HuH-7.5 (cell line): ENCODE data around the gene MEOX1.

ENCODE experiments used
- DNase-seq: peaks from one replicate; pipeline ENCODE4 v3.0.0; 2011; ENCODE audit warnings: low spot score

MEOX1 gene

GRCh38 chr17:43679911-43680310, 18.2 kb upstream of the MEOX1 start:
- no peak for DNase-seq

DNA sequence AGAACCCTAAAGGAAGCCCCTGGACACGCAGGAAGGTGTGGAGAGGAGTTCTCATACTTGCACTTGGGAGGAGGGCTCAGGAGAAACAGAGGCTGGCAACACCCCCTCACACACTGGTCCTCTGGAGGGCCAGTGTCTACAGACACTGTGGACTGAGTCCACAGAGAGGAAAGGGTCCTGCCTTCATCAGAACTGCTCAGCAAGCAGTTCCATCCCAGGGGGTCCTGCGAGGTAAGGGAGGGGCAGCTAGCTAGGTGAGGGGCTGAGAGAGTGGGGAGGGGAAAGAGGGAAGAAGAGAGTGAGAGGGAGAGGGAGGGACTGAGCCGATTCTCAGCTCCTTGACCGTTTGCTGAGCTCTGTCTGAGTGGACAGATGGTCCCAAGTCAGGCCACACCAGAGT, 17.7 kb upstream of the MEOX1 start:
- DNase-seq: no peak

DNA sequence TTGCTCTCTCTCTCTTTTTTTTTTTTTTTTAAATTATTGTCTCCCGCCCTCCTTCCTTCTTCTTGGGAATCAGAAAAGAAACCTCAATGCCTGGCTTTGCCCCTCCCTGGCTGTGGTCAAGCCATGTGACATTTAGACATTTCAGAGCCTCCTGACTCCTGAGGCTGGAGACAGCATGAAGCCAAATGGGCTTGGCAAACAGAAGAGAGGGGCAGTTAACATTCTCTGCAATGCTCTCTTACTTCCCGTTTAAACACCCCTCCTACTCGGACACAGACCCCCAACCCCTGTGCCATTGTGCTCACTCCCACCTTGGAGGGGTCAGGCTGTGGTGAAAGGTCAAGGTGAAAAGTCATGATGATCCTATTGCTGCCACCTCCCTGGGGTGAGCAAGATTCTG, 14.7 kb upstream of the MEOX1 start:
- DNase-seq: no peak

- DNase-seq: no peak
Measured at GRCh38 chr17:43674394-43674793, 12.7 kb upstream of the MEOX1 start.

- DNase-seq: peak; percentile 65
Measured at GRCh38 chr17:43673516-43674323, 12.0 kb upstream of the MEOX1 start.

DNA sequence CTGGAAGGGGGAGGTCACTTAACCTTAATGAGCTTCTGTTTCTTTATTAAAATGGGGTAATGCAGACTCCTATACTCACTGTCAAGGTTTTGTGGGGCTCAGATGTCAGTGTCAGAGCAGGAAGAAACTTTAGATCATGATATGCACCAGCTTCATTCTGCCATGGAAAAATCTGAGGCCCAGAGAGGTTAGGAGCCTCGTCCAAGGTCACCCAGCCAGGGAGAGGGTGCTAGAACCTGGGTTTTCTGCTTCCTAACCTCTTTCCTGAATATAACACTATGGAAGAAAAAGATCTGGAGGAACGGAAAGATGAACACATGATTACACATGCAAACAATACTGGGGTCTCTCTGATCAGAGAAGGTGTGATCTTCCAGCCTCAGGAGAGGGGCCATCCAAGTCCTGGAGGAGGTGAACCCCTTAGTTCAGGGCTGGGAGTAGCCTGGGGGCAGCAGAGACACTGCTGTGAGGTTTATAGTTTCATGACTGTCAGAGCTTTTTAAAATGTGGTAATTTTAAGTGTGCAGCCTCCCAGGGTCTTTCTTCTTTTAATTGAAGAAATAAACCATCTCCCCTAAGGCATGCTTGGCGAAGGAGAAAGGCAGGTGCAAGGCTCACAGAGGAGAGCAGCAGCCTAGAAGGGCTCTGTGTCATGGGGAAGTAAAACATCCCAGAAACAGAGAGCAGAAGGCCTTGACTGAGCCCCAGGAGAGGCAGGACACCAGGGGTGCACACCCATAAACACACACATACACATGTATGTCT, 10.2 kb upstream of the MEOX1 start:
- DNase-seq: no peak

DNA sequence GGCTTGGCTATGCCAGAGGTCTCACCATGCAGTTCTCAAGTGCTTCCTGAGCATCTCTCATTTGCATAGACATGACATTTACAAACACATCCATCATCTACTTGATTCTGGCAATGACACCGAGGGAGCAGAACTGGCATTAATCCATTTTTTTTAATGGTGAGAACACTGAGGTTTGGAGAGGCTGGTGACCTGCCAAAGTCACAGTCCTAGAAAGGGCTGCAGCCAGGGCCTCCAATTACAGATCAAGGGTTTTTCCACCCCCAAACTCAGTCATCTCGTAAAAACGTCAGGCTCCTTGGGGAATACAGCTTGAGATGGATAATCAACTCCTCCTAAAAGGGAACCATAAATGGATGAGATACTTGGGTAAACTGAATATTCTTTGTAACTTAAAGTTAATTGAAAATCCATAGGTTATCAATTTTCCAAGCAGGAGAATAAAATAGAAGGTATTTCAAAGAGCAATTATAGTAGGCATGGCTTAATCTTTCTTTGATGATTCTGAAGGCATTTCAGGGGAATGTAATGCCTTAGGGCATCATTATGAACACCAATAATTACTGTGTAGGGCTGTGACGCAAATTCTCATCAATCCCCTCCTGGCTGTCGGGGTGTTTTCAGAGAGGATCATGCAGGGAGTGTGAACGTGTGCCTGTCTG, 9.4 kb upstream of the MEOX1 start:
- DNase-seq: no peak

- DNase-seq: no peak
Measured at GRCh38 chr17:43670645-43671030, 8.9 kb upstream of the MEOX1 start.

- no peak for DNase-seq
Measured at GRCh38 chr17:43669971-43670644, 8.4 kb upstream of the MEOX1 start.

DNA sequence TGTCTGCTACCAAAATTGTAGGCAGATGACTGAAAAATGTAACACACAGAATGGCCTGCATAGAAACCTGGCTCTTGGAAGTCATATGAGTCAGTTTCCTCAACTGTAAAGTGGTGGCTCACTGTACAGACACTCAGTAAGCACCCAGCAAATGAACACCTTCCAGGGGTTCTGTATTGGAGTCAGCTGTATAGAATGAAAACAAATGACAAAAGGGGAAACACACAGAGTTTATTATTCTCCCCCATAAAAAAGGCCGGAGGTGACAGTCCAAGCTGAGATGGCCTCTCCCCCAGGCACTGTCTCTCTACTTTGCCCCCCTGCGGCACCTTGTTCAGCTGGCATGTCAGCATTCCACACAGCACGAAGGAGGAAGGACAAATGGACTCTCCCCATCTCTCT, 6.2 kb upstream of the MEOX1 start:
- no peak for DNase-seq

- DNase-seq: no peak
Measured at GRCh38 chr17:43667506-43667905, 5.8 kb upstream of the MEOX1 start.

GRCh38 chr17:43665937-43666236, 4.2 kb upstream of the MEOX1 start:
- DNase-seq: no peak

- DNase-seq: no peak
Measured at GRCh38 chr17:43665084-43665936, 3.6 kb upstream of the MEOX1 start.

DNA sequence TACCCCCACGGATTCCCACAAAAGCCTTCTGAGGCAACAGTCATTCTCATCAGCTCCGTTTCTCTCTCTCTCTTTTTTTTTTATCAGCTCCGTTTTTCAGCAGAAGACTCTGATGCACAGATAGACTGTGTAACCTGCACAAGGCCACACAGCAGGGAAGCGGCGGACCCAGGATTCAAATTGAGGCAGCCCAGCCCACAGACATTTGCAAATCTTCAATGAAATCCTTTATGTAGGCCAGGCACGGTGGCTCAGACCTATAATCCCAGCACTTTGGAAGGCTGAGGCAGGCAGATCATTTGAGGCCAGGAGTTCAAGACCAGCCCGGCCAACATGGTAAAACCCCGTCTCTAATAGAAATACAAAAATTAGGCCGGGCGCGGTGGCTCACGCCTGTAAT, 2.4 kb upstream of the MEOX1 start:
- DNase-seq: no peak

- DNase-seq: no peak
Measured at GRCh38 chr17:43663383-43663782, 1.7 kb upstream of the MEOX1 start.

DNA sequence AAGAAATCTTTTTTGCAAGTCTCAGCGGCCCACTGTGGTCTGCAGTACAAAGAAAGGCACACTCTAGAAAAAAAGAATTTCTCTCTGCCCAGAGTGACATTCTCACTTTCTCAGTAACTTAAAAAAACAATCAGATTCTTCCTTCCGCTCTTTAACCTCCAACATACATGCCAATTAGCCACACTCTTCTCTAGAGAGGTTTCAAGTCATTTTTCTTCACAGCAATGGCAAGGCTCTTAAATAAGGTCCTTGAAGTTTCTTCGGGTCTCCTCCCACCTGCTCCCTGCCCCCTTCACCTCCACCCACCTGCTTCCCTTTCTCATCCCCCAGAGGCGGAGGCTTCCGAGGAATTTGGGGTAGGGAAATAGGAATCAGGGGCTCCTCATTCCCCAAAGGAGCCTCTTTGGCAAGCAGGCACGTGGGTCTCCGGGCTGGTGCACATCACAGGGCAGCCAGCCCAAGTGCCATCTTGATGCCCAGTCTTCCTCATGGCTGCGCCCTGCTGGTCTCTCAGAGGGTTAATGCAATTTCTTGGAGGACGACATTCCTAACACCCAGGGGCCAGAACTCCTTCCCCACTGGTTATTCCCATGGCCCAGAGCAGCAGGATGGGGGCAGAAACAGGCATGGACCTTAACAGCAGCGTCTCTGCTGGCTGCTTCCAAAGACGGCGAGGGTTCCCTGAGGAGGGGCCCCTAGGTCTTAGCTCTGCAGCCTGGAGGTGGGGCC, 855 bp upstream of the MEOX1 start:
- no peak for DNase-seq

- no peak for DNase-seq
Measured at GRCh38 chr17:43660816-43661493, 767 bp downstream of the MEOX1 start.

DNA sequence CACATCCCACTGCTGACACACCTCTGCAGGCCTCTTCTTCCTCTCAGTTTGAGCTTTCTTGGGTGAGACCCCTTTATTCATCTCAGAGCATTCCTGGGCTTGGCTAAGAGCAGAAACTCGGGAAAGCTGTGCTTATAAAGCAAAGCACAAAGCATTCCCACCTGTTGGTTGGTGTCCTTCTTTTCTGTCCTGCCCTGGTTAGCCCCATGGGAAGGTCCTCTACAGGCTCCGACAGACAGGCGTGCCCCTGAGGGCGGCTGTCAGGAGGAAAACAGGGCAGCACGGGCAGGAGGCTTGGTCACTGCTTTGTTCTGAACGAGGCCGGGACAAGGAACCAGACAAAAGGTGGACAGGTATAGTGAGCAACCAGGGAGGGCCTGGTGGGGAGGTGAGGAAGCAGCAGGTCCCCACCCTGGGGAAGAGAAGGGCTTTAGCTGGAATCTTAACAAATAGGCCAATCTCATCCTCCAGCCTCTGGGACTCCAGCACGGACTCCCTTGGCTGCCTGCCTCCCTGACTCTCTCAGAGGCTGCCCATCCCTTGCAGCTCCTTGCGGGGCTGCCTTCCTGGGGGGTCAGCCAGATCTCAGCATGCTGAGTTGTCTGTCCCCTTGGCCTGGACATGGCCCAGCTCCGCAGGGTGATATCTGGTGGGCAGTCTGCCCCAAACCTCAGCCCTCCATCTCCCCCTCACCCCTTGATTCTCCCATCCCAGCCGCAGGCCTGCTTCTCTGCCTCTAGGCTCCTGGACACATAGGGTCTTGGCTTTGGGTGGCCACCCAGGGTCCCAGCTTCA, 1.7 kb downstream of the MEOX1 start:
- DNase-seq: no peak

DNA sequence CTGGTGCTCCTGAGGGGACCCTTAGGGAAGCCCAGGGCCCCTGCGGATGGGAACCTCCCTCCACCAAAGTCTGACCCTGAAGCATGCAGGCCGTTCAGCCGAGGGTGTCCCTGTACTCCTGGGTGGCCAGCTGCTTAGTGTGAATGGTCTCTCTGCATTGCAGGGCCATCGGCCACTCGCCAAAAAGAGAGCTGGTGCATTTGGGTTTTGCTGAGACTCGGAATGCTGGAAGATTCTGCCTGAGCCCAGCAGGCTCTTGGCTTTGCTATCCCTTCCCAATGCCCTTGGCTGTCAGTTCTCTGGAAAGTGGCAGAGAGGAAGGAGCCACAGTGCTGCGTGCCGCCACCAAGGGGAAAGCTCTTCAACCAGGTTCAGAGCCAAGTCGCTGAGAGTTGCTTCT, 2.8 kb downstream of the MEOX1 start:
- no peak for DNase-seq
